K562 (cell line): ENCODE results near the gene CCDC127. TPM values are rescaled to one million over a fixed set of nuclear protein-coding genes. Genes with fewer than 3 reads are reported as not detected.

Experiments
- CSDE1 ChIP-seq, 2 experiments: fragments of 450-650 bp; IDR thresholded peaks; 2 replicates each; pipeline ENCODE4 v1.6.1; 2016; ENCODE audit warnings: mild to moderate bottlenecking in 1 of 2
- CTCFL ChIP-seq: IDR thresholded peaks from 2 replicates; pipeline ENCODE4 v1.6.1; 2011; ENCODE audit warnings: borderline replicate concordance, low read depth, mild to moderate bottlenecking, moderate library complexity, low read length; ENCODE audit not compliant: insufficient read depth, poor library complexity, severe bottlenecking
- DNMT1 ChIP-seq: fragments of 450-650 bp; IDR thresholded peaks from 2 replicates; pipeline ENCODE4 v1.6.1; 2016; ENCODE audit warnings: antibody characterized with exemption, mild to moderate bottlenecking
- E2F5 ChIP-seq: sonication (generic); formaldehyde crosslinking; IDR thresholded peaks from 2 replicates; pipeline ENCODE4 v1.8.0; 2022; ENCODE audit warnings: mild to moderate bottlenecking, missing genetic modification reagents
- FUS ChIP-seq: fragments of 200-400 bp; formaldehyde crosslinking; optimal IDR thresholded peaks from 2 replicates; pipeline ENCODE3; 2017; ENCODE audit warnings: low read depth, low read length
- MYBL2 ChIP-seq, 2 experiments: fragments of 450-650 bp in 1 of 2; sonication (generic) in 1 of 2; formaldehyde crosslinking in 1 of 2; IDR thresholded peaks; 2 replicates each; pipeline versions ENCODE4 v1.6.1 to v1.8.1; 2017 to 2022; ENCODE audit warnings: borderline replicate concordance in 1 of 2, inconsistent platforms in 1 of 2, low read depth in 1 of 2, mild to moderate bottlenecking in 1 of 2, missing genetic modification reagents in 1 of 2, moderate library complexity in 1 of 2
- MYC ChIP-seq, 2 experiments: fragments of 250-450 bp in 1 of 2; sonication (Bioruptor Pico) in 1 of 2; IDR thresholded peaks; 2 replicates each; pipeline versions ENCODE4 v1.5.1 to v1.6.1; 2012 to 2021; ENCODE audit warnings: low read depth in 2 of 2, borderline replicate concordance in 1 of 2, improper control_type of control experiment in 1 of 2, low read length in 1 of 2, mild to moderate bottlenecking in 1 of 2, moderate library complexity in 1 of 2
- RAD21 ChIP-seq, 2 experiments: fragments of 250-450 bp in 1 of 2; fragments of 450-650 bp in 1 of 2; sonication (Bioruptor Pico) in 1 of 2; formaldehyde crosslinking in 1 of 2; IDR thresholded peaks in 1 of 2; conservative IDR thresholded peaks in 1 of 2; 2 replicates each; pipeline versions ENCODE4 v1.4.0 to v1.8.0; 2020 to 2022; ENCODE audit warnings: mild to moderate bottlenecking in 2 of 2, moderate library complexity in 1 of 2
- RFX5 ChIP-seq: IDR thresholded peaks from 2 replicates; pipeline ENCODE4 v1.6.1; 2011; ENCODE audit warnings: low read depth, mild to moderate bottlenecking, improper control_type of control experiment, low read length
- ZNF436 ChIP-seq: fragments of 250-450, 450-650 bp; sonication (Bioruptor Pico); formaldehyde crosslinking; IDR thresholded peaks from 2 replicates; pipeline ENCODE4 v1.7.0; 2020; ENCODE audit warnings: mild to moderate bottlenecking
- ZNF668 ChIP-seq: fragments of 250-450 bp; sonication (Bioruptor Pico); IDR thresholded peaks from 2 replicates; pipeline ENCODE4 v1.8.0; 2022; ENCODE audit warnings: mild to moderate bottlenecking, inconsistent platforms
- polyA plus RNA-seq, 8 experiments: library from polyadenylated mRNA; depleted of rRNA in 4 of 8; stranded (reverse) in 5 of 8; unstranded in 3 of 8; fragments of >200 nt; fragmentation: Nextera tagmentation in 2 of 8; fragmentation: Illumina TruSeq in 1 of 8; extraction: Ambion mirVana in 2 of 8; extraction: Trizol in 1 of 8; gene quantifications; 2 replicates each; pipeline versions ENCODE4 v1.2.1 to v1.2.3, GENCODE V29; 2011 to 2014; ENCODE audit warnings: inconsistent platforms in 1 of 8, missing spikeins in 1 of 8
- total RNA-seq, 7 experiments: library from RNA; depleted of rRNA in 6 of 7; stranded (reverse); fragments of >200 nt in 6 of 7; fragmentation: Illumina TruSeq in 2 of 7; extraction: Trizol in 2 of 7; gene quantifications; 2 replicates each; pipeline versions ENCODE4 v1.2.1 to v1.2.3, GENCODE V29; 2011 to 2021; ENCODE audit warnings: low replicate concordance in 1 of 7
- TF ChIP-seq, protein P1 (sequence below), 2 experiments: fragments of 450-650 bp in 1 of 2; sonication (generic) in 1 of 2; formaldehyde crosslinking in 1 of 2; IDR thresholded peaks; 2 replicates each; pipeline versions ENCODE4 v1.7.1 to v1.9.0; 2016 to 2022; ENCODE audit warnings: inconsistent platforms in 1 of 2, mild to moderate bottlenecking in 1 of 2, missing genetic modification reagents in 1 of 2

The CCDC127 gene
- total and polyA plus RNA-seq, 9 of the 15 experiments (the other 6 are each of a cell fraction or from before 2014, with no cell fraction given) = 2.7 to 4.5 (median 4.1) TPM

DNA sequence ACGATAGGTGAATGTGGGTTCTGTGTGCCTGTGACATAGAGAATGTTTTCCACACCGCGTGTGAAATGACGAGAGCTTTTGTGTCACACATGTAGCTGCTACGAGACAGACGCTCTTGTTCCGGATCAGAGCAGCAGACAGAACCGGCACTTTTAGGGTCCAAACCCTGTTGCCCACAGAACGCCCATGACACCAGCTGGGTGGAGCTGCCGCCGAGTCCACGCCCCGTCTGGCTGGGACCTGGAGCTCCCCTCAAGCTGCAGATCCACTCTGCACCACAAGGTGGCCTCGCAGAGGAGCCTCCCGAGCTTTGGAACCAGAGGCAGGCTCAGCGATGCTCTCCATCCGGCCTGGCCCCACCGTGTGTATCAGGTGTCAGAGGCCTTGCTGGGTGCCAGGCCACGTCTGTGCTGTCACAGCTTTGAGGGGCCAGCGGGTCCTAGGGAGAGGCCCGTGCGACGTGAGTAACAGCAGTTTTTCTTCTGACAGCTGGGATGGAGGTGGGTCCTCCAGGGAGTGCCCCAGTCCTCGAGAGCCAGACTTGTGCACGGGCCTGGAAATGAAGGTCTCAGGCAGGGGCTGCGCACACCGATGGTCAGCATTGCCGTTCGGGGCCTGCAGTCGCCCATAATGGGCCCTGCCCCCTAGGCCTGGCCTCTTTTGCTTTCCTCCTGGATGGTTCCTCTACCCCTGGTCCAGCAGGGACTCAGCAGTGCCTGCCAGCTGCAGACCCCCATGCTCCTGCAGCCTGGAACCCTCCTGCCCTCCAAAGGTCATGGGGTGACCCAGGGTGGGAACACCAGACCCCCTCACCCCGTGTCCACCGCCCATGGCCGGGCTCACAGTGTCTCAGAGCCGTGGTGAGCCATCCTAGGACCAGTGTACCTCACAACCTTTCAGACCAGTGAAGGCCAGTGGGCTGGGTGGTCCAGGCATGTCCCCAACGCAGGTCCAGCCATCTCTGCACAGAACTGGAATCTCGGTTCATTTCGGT is 29.2 kb downstream of the CCDC127 start (continued):
- TF ChIP-seq CTCFL = peak; percentile 86
- TF ChIP-seq CSDE1 (IDR thresholded peaks at IDR 0.05) = no peak
- TF ChIP-seq DNMT1 = no peak
- TF ChIP-seq FUS = no peak
- peak; percentile 68 to 82 for TF ChIP-seq RAD21 (CRISPR knock-in tag; conservative IDR thresholded peaks at IDR 0.05 in 1 of 2, IDR thresholded peaks at IDR 0.05 in 1 of 2)
- TF ChIP-seq MYBL2 (IDR thresholded peaks at IDR 0.05; ENCODE audit: low read depth) = no peak
- no peak for TF ChIP-seq MYBL2 (CRISPR knock-in tag; IDR thresholded peaks at IDR 0.05; ENCODE audit: borderline replicate concordance)
- 0 out of 2 replicates have a peak, but pooled peaks have one; percentile 37 for TF ChIP-seq MYC (IDR thresholded peaks at IDR 0.05; ENCODE audit: low read depth, low read length)
- no peak for TF ChIP-seq MYC (CRISPR knock-in tag; IDR thresholded peaks at IDR 0.05; ENCODE audit: borderline replicate concordance, low read depth)
- TF ChIP-seq ZNF436 (CRISPR knock-in tag) = no peak
- no peak for TF ChIP-seq E2F5 (CRISPR knock-in tag)
- TF ChIP-seq, protein P1, sequence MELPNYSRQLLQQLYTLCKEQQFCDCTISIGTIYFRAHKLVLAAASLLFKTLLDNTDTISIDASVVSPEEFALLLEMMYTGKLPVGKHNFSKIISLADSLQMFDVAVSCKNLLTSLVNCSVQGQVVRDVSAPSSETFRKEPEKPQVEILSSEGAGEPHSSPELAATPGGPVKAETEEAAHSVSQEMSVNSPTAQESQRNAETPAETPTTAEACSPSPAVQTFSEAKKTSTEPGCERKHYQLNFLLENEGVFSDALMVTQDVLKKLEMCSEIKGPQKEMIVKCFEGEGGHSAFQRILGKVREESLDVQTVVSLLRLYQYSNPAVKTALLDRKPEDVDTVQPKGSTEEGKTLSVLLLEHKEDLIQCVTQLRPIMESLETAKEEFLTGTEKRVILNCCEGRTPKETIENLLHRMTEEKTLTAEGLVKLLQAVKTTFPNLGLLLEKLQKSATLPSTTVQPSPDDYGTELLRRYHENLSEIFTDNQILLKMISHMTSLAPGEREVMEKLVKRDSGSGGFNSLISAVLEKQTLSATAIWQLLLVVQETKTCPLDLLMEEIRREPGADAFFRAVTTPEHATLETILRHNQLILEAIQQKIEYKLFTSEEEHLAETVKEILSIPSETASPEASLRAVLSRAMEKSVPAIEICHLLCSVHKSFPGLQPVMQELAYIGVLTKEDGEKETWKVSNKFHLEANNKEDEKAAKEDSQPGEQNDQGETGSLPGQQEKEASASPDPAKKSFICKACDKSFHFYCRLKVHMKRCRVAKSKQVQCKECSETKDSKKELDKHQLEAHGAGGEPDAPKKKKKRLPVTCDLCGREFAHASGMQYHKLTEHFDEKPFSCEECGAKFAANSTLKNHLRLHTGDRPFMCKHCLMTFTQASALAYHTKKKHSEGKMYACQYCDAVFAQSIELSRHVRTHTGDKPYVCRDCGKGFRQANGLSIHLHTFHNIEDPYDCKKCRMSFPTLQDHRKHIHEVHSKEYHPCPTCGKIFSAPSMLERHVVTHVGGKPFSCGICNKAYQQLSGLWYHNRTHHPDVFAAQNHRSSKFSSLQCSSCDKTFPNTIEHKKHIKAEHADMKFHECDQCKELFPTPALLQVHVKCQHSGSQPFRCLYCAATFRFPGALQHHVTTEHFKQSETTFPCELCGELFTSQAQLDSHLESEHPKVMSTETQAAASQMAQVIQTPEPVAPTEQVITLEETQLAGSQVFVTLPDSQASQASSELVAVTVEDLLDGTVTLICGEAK (IDR thresholded peaks at IDR 0.05) = no peak
- TF ChIP-seq, protein P1 (CRISPR knock-in tag; IDR thresholded peaks at IDR 0.05) = no peak
- TF ChIP-seq ZNF668 (CRISPR knock-in tag) = no peak
- no peak for TF ChIP-seq RFX5
